Activated CD4-positive, alpha-beta T cell treated with anti-CD3 and anti-CD28 coated beads, Interleukin-2, amount 10 ng/mL, durations not matched to agents 24 days and 14 days (primary cell): ENCODE measurements around the gene PIGP. TPM values are rescaled to one million over a fixed set of nuclear protein-coding genes. Genes with fewer than 3 reads are reported as not detected.
"Not testable (repeated sequence)": the region's sequence is repeated elsewhere in the genome, so short reads cannot be mapped to it uniquely, and the experiment has no call there.

Experiments
- DNase-seq: peaks from one replicate; pipeline ENCODE4 v3.0.0; 2022
- H3K27ac Mint-ChIP-seq: one replicate; pipeline ENCODE4 v1.8.0; 2022; ENCODE audit warnings: mild to moderate bottlenecking, mixed read lengths
- H3K27me3 Mint-ChIP-seq: one replicate; pipeline ENCODE4 v1.8.0; 2022; ENCODE audit warnings: mixed read lengths
- H3K36me3 Mint-ChIP-seq: one replicate; pipeline ENCODE4 v1.8.0; 2022; ENCODE audit warnings: low read depth, mild to moderate bottlenecking, mixed read lengths
- H3K4me1 Mint-ChIP-seq: one replicate; pipeline ENCODE4 v1.8.0; 2021; ENCODE audit warnings: mixed read lengths
- H3K4me3 Mint-ChIP-seq: one replicate; pipeline ENCODE4 v1.8.0; 2022; ENCODE audit warnings: mild to moderate bottlenecking, moderate library complexity, mixed read lengths
- H3K9me3 Mint-ChIP-seq: one replicate; pipeline ENCODE4 v1.8.0; 2021; ENCODE audit warnings: mixed read lengths
- intact Hi-C: fragments of 100-400 bp; cut with micrococcal nuclease; formaldehyde crosslinking; loops from one replicate; pipeline ENCODE4 v1.15.1; 2023
- total RNA-seq: library from RNA; stranded (reverse); gene quantifications from 2 replicates; pipeline ENCODE4 v1.2.3, GENCODE V29; 2022

PIGP gene
- total RNA-seq, 1 donor from 2014 or later: 19.4 TPM

DNA sequence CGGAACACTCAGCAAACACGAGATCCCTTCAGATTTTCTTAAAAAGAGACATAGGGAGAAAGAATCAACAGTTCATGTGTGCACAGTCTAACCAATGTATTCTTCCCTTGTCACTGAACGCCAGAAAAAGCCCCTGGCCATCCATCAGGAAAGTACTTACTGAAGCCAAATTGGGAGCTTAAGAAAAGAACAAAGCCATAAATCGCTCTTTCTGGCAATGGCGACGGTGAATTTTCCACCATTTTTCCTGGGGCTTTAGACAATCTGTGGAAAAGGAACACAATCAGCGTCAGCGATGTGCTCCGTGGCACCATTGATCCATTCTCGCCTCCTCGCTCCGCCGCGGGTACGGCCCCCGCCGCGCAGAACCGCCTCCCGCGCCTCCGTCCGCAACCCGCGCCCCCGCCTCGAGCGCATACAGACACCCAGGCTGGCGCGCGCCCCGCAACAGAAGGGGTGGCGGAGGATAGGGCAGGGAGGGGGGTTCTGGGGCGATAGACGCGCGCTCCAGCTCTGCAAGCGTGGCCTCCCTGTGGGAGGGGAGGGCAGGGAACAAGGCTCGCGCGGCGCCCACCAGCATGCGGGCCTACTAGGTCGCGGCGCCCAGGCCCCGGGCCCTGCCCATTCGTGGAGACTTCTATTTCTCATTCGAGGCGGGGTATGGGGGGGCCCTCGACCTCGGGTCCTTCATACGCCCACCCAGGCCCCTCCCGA is 440 bp downstream of the PIGP start:
- Mint-ChIP-seq H3K36me3 (peaks cover 24% of the 10 kb centered on the region), H3K9me3 (no peaks in the 10 kb centered on the region), H3K4me1 (peaks cover 29% of the 10 kb centered on the region), H3K27ac (peak overlapping the region; percentile 93), H3K27me3 (peaks cover 5% of the 10 kb centered on the region), H3K4me3 (peak overlapping the region; percentile 81)
- DNase-seq: peak; percentile 90
- intact Hi-C loops: loop anchor here (1.0 to 10.0 kb wide), 6 partner anchors 106 to 492 kb away; partner anchors contain the start of genes DYRK1A, HLCS and VPS26C

GRCh38 chr21:37071561-37072273 is 1.2 kb downstream of the PIGP start:
- peak overlapping the region; percentile 93 for H3K27ac Mint-ChIP-seq
- peak overlapping the region; percentile 81 for H3K4me3 Mint-ChIP-seq
- peaks cover 25% of the 10 kb centered on the region for H3K36me3 Mint-ChIP-seq
- DNase-seq: peak; percentile 67
- H3K4me1 Mint-ChIP-seq: peaks cover 29% of the 10 kb centered on the region
- intact Hi-C loops: loop anchor here (1.0 to 10.0 kb wide), 6 partner anchors 105 to 493 kb away; partner anchors contain the start of genes DYRK1A, HLCS and VPS26C
- H3K27me3 Mint-ChIP-seq: peaks cover 5% of the 10 kb centered on the region
- no peaks in the 10 kb centered on the region for H3K9me3 Mint-ChIP-seq

DNA sequence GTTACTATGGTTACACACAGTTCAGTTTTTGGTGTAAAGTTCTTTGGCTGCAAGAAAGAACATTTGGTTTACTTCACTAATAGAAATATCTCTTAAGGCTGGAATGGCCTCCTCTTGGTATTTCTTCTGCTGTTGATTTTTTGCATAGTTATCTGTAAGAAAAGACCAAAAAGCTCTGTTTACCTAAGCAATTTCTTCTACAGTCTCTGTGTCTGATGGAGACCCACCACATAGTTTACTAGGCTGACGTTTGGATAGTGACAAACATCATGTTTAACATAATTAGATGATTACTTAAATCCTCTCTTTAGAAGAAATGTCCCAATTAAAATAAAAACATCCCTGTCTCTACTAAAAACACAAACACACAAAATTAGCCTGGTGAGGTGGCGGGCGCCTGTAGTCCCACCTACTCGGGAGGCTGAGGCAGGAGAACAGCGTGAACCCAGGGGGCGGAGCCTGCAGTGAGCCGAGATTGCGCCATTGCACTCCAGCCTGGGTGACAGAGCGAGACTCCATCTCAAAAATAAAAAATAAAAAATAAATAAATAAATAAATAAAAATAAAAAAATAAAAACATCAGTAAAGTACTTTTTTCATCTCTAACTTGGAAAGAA is 7.2 kb downstream of the PIGP start:
- Mint-ChIP-seq H3K27ac (no peak overlapping the region), H3K36me3 (peaks cover 13% of the 10 kb centered on the region), H3K27me3 (no peaks in the 10 kb centered on the region), H3K9me3 (no peaks in the 10 kb centered on the region), H3K4me1 (peaks cover 2% of the 10 kb centered on the region), H3K4me3 (no peak overlapping the region)
- intact Hi-C loops: no loop called here
- DNase-seq: no peak

GRCh38 chr21:37064841-37065240 is 8.0 kb downstream of the PIGP start:
- Mint-ChIP-seq H3K9me3 (no peaks in the 10 kb centered on the region), H3K27me3 (no peaks in the 10 kb centered on the region), H3K27ac (no peak overlapping the region), H3K36me3 (peaks cover 8% of the 10 kb centered on the region), H3K4me1 (peaks cover 1% of the 10 kb centered on the region), H3K4me3 (no peak overlapping the region)
- DNase-seq: no peak
- intact Hi-C loops: no loop called here

GRCh38 chr21:37063433-37063832 is 9.4 kb downstream of the PIGP start:
- intact Hi-C loops: no loop called here
- peaks cover 1% of the 10 kb centered on the region for H3K4me1 Mint-ChIP-seq
- no peaks in the 10 kb centered on the region for H3K9me3 Mint-ChIP-seq
- no peaks in the 10 kb centered on the region for H3K27me3 Mint-ChIP-seq
- H3K36me3 Mint-ChIP-seq: peaks cover 3% of the 10 kb centered on the region
- H3K27ac Mint-ChIP-seq: no peak overlapping the region
- no peak overlapping the region for H3K4me3 Mint-ChIP-seq
- no peak for DNase-seq

DNA sequence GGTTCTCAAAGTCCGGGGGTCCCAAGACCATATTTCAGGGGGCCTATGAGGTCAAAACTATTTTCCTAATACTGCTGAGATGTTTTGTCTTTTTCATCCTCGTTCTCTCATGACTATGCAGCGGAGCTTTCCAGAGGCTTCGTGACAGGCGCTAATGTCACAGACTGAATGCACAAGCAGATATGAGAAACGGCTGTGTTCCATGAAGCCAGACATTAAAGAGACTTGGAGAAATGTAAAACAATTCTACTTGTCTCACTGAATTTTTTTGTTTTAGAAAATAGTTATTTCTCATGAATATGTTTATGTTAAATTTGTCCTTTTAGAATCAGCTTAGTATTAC is 10.3 kb downstream of the PIGP start:
- intact Hi-C loops: no loop called here
- no peak overlapping the region for H3K27ac Mint-ChIP-seq

DNA sequence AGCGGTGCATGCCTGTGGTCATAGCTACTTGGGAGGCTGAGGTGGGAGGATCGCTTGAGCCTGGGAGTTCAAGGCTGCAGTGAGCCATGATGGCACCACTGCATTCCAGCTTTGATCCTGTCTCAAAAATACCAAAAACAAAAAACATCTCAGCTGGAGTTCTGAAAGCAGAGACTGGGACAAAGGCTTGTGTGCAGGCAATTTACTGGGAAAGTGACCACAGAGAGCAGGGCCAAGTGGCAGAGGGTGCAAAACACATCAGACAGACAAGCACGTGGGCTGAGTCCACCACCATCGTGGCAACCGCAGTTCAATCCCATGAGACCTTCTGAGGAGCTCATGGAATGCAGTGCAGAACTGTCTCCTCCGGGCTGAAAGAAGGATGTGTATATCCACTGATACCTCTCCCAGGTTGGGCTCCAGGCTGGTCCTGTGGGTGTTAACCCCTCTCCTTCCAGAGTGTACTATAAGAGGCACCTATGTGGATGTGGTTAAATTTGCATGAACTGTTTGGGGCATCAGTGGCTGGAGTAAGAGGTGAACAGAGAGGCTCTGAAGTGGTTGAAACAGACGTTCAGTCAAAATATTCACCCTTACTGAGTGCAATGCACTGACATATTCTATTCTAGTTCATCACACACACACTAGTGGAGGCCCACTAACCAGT is 10.8 kb downstream of the PIGP start:
- Mint-ChIP-seq H3K4me1 (peaks cover 1% of the 10 kb centered on the region), H3K36me3 (no peaks in the 10 kb centered on the region), H3K27me3 (no peaks in the 10 kb centered on the region), H3K4me3 (no peak overlapping the region), H3K27ac (no peak overlapping the region), H3K9me3 (no peaks in the 10 kb centered on the region)
- no peak for DNase-seq
- intact Hi-C loops: no loop called here

More for the DNA sequence above, 10.3 kb downstream of the PIGP start:
- no peak overlapping the region for H3K4me3 Mint-ChIP-seq
- no peaks in the 10 kb centered on the region for H3K27me3 Mint-ChIP-seq
- peaks cover 1% of the 10 kb centered on the region for H3K4me1 Mint-ChIP-seq
- no peaks in the 10 kb centered on the region for H3K9me3 Mint-ChIP-seq
- no peak for DNase-seq
- peaks cover 2% of the 10 kb centered on the region for H3K36me3 Mint-ChIP-seq

DNA sequence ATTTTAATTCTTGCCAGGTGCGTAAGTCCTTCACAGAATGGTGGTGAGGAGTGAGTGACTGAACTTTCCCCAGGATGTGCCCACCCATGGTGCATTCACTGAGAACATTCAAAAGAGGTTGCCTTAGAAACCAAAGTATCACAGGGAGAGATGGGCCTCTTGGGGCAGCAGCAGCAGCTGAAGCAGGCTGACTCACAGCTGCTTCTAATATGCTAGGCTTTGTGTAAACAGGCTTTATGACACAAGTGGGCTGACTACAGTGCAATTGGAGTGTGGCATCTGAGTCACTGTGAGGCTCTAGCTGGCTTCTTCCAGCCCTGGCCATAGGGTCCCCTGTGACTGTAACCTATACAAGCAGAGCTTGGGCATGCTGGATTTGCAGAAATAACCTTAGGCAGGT is 12.6 kb downstream of the PIGP start:
- H3K4me1 Mint-ChIP-seq: peaks cover 1% of the 10 kb centered on the region
- DNase-seq: no peak
- no peaks in the 10 kb centered on the region for H3K36me3 Mint-ChIP-seq
- H3K27ac Mint-ChIP-seq: no peak overlapping the region
- no peaks in the 10 kb centered on the region for H3K9me3 Mint-ChIP-seq
- no peak overlapping the region for H3K4me3 Mint-ChIP-seq
- H3K27me3 Mint-ChIP-seq: peaks cover under 1% of the 10 kb centered on the region
- intact Hi-C loops: no loop called here

DNA sequence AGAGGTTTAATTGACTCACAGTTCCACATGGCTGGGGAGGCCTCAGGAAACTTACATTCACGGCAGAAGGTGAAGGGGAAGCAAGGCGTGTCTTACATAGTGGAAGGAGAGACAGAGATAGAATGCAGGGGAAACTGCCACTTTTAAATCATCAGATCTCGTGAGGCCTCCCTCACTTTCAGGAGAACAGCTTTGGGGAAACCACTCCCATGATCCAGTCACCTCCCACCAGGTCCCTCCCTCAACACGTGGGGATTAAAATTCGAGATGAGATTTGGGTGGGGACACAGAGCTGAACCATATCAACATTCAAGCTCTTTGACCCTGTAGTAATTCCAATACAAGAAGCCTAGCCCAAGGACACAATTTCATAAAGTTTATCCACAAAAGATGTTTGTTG is 13.7 kb downstream of the PIGP start:
- Mint-ChIP-seq H3K9me3 (no peaks in the 10 kb centered on the region), H3K4me1 (peaks cover 1% of the 10 kb centered on the region), H3K36me3 (no peaks in the 10 kb centered on the region)

GRCh38 chr21:37058261-37058660 is 14.6 kb downstream of the PIGP start:
- H3K4me1 Mint-ChIP-seq: peaks cover 1% of the 10 kb centered on the region
- H3K36me3 Mint-ChIP-seq: no peaks in the 10 kb centered on the region
- no peak overlapping the region for H3K4me3 Mint-ChIP-seq
- H3K9me3 Mint-ChIP-seq: no peaks in the 10 kb centered on the region
- no peak for DNase-seq
- intact Hi-C loops: no loop called here
- peaks cover 10% of the 10 kb centered on the region for H3K27me3 Mint-ChIP-seq
- no peak overlapping the region for H3K27ac Mint-ChIP-seq

More for the DNA sequence above, 13.7 kb downstream of the PIGP start:
- peaks cover 7% of the 10 kb centered on the region for H3K27me3 Mint-ChIP-seq
- DNase-seq: no peak
- intact Hi-C loops: no loop called here
- no peak overlapping the region for H3K27ac Mint-ChIP-seq
- no peak overlapping the region for H3K4me3 Mint-ChIP-seq

DNA sequence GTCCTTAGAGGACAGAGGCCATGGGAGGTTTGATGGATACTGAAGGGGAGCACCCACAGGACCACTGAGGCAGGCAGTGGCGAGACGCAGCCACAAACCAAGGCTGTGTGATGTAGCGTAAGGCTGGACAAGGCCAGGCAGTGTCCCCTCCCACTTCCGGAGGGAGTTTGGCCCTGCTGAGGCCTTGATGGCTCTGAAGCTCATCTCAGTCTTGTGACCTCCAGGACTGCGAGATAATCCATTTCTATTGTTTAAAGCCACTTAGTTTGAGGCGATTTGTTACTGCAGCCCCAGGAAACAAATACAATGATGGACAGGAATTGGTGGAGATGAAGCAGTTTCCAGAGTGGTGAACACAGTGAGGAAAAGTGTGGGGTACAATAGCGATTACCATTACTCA is 15.3 kb downstream of the PIGP start:
- Mint-ChIP-seq H3K4me3 (no peak overlapping the region), H3K27ac (no peak overlapping the region), H3K36me3 (no peaks in the 10 kb centered on the region), H3K4me1 (peaks cover 1% of the 10 kb centered on the region), H3K27me3 (peaks cover 11% of the 10 kb centered on the region), H3K9me3 (no peaks in the 10 kb centered on the region)
- DNase-seq: no peak
- intact Hi-C loops: no loop called here

DNA sequence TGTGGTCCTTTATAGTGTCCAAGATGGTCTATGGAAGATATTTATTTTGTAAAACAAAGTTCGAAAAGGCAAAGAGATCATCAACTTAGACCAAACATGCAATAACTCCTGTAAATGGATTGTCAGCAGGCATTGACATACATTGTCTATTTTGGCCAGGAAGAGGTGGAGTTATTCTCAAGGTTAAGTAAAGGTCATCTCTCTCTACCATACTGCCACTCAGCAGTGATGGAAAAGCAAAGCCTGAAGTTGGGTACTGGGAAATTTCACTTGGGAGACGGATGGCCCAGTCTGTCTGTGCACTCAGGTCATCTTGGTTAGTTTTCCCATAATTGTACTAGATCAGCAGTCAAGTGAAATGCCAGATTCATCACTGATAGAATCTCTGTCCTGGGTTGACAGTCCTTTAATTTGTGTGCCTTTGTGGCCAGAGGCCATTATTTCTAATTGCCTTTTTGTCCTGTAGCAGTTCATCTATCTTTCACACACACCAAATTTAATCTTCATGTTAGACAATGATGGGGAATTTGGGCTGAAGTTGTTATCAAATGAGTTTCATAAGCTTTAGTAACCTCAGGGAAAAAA is 17.5 kb downstream of the PIGP start:
- no peaks in the 10 kb centered on the region for H3K9me3 Mint-ChIP-seq
- intact Hi-C loops: no loop called here
- H3K4me3 Mint-ChIP-seq: no peak overlapping the region
- peaks cover 13% of the 10 kb centered on the region for H3K27me3 Mint-ChIP-seq
- H3K4me1 Mint-ChIP-seq: peaks cover 1% of the 10 kb centered on the region
- DNase-seq: no peak
- no peaks in the 10 kb centered on the region for H3K36me3 Mint-ChIP-seq
- H3K27ac Mint-ChIP-seq: no peak overlapping the region

DNA sequence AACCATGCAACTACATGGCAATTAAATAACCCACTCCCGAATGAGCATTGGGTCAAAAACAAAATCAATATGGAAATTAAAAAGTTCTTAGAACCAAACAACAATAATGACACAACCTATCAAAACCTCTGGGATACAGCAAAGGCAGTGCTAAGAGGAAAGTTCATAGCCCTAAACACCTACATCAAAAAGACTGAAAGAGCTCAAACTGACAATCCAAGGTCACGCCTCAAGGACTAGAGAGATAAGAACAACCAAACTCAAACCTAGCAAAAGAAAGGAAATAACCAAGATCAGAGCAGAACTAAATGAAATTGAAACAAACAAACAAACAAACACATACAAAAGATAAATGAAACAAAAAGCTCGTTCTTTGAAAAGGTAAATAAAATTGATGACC is 23.1 kb downstream of the PIGP start:
- H3K4me1 Mint-ChIP-seq, H3K36me3 Mint-ChIP-seq, H3K27ac Mint-ChIP-seq, intact Hi-C loops, DNase-seq, H3K4me3 Mint-ChIP-seq, H3K9me3 Mint-ChIP-seq: not testable (repeated sequence)
- H3K27me3 Mint-ChIP-seq: peaks cover 34% of the 10 kb centered on the region
